HS-5 (cell line): Measurements from ENCODE around the gene MARCHF5.
"Not testable (repeated sequence)": the region's sequence is repeated elsewhere in the genome, so short reads cannot be mapped to it uniquely, and the experiment has no call there.

Experiments
- DNase-seq: peaks from one replicate; pipeline ENCODE4 v3.0.0-alpha.2; 2012; ENCODE audit warnings: low read depth

MARCHF5 gene

DNA sequence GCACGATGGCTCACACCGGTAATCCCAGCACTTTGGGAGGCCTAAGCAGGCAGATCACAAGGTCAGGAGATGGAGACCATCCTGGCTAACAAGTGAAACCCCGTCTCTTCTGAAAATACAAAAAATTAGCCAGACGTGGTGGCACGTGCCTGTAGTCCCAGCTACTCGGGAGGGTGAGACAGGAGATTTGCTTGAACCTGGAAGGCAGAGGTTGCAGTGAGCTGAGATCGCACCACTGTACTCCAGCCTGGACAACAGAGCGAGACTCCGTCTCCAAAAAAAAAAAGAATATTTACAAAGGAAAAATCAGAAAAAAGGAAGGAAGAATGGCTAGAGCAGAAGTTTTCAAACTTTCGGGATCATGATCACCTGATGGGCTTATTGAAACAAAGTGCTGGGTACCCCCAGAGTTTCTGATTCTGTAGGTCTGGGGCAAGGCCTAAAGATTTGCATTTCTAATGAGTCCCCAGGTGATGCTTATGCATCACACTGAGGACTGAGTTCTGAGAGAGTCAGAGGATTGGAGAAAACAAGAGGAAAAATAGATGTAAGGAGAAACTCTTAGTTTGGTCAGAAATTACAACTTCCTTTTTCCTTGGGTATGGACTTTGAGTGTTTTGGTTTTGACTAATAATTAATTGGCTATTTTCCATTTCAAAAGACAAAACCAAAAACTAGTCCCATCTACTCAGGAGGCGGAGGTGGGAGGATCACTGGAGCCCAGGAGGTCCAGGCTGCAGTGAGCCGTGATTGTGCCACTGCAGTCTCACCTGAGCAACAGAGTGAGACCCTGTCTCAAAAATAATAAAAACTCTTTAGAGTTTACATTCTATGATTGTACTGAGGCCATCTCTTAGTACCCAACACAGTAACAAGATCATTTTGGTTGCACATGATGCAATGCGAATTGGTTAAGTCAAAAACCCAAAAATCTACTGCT is 14.4 kb downstream of the MARCHF5 start:
- DNase-seq, result no peak

DNA sequence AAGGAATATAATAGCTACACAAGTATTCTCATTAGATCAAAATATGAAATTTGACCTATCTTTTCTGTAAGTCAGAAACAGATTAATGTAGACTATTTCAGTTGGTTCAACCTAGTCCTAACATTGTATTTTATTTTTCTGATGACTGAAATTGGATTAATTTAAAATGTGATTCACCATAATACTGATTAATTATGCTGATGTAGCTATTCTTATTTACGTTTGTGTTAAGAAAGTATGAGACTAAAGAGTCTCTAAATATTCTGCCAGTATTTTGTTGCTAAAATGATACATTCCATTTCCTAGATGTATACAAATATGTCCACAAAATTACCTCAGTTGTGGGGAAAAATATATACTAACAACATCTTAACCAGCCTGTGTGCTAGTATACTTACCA is 18.3 kb downstream of the MARCHF5 start:
- no peak for DNase-seq

DNA sequence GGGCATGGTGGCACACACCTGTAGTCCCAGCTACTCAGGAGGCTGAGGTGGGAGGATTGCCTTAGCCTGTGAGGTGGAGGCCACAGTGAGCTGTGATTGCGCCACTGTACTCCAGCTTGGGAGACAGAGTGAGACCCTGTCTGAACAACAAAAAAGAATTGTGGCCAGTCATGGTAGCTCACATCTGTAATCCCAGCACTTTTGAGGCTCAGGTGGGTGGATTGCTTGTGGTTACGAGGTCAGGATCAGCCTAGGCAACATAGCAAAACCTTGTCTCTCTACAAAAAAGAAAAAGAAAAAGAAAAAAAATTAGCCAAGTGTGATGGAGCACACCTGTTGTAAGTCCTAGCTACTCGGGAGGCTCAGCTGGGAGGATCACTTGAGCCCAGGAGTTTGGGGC is 22.8 kb downstream of the MARCHF5 start:
- no peak for DNase-seq

DNA sequence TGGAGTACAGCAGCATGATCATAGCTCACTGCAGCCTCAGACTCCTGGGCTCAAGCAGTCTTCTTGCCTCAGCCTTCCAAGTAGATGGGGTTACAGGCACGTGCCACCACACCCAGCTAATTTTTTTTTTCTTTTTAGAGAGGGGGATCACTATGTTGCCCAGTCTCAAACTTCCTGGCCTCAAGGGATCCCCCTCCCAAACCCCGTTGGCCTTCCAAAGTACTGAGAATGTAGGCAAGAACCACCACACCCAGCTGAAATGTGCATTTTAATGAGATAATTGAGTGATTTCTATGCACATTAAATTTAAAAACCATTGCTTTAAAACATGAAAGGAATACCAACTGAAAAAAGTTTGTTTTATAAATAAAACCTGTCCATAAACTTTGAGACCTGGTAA is 25.6 kb downstream of the MARCHF5 start:
- no peak for DNase-seq

DNA sequence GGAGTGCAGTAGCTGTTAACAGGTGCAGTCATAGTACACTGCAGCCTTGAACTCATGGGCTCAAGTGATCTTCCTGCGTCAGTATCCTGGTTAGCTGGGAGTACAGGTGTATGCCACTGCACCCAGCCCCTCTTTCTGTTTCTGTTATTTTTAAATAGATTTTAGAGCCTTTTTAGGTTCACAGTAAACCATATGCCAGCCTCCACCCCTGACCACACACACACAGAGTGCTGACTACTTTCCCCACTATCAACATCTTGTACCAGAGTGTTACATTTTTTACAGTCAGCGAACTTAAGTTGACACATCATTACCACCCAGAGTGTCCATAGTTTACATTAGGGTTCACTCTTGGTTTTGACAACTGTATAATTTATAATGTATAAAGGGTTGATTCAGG is 32.1 kb downstream of the MARCHF5 start:
- no peak for DNase-seq

DNA sequence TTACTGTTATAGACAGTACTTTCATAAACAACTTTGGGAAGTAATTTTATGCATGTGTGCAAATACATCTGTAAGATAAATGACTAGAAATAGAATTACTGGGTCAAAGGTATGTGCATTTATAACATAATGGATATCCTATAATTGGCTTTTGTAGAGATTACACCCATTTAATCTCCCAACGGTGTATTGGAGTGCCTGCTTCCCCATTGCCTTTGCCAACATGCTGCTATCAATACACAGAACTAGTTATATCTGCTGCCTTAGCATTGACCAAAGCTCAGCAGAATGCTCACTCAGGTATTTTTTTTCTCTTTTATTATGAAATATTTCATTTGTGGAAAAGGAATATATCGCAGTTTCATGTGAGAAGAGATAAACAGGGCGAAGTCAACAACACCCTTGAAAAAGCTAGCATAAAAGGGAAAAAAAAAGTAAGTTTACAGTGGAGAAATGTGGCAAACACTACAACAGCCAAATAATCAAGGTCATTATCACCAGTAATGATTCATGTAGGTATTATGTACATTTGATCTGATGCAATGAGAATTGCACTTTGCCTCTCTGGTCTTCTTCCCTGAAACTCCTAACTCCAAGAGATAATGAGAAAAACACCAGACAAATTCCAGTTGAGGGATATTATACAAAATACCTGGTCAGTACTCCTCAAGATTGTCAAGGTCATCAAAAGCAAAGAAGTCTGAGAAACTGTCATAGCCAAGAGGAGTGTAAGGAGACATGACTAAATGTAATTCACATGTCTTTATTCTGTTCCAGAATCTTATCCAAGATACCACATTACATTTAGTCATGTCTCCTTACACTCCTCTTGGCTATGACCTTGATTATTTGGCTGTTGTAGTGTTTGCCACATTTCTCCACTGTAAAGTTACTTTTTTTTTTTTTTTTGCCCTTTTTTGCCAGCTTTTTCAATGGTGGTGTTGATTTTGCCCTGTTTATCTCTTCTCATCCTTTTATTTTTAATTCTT is 36.8 kb downstream of the MARCHF5 start:
- no peak for DNase-seq

DNA sequence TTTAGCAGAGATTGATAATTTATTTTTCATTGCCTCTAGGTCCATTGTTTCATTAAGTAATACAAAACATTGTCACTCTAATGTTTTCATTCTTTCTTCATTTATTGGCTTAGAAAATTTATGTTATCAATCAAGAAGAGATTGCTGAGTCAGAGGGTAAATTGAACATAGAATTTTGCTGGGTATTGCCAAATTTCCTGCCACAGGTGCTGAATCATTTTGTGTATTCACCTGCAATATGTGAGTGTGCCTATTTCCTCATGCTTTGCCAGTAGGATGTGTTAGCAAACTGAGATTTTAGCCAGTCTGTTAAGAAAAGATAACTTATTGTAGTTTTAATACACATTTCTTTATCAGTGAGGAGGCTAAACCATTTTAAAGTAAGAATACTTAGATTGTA is 38.0 kb downstream of the MARCHF5 start:
- DNase-seq, result no peak

DNA sequence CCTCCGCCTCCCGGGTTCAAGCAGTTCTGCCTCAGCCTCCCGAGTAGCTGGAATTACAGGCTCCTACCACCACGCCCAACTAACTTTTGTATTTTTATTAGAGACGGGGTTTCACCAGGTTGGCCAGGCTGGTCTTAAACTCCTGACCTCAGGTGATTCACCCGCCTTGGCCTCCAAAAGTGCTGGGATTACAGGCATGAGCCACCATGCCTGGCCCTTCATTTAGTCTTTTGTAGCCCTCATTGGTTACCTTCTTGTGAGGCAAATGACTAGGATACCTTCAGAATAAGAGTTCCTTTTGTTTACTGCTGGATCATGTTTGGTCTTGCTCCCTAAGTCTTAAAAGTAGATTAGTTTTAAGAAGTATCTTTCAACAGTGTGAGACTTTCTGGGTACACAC is 39.0 kb downstream of the MARCHF5 start:
- not testable (repeated sequence) for DNase-seq

DNA sequence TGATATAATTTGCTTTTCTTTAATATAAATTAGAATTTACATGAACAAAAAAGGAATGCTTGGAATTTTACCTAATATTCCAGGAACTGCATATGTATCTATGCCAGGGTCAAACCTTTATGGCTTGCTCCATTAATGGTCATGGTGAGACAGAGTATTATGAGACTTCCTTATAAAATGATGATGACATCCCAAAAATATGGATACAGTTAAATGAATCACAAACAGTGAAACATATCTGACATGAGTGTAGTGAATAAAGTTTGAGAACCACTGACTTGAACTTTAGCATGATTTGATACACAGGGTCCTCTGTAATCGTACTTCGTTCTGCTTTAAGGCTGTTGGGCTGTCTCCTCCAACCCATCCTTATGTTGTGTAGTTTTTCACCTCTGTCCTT is 51.8 kb downstream of the MARCHF5 start:
- DNase-seq, result peak; percentile 43

DNA sequence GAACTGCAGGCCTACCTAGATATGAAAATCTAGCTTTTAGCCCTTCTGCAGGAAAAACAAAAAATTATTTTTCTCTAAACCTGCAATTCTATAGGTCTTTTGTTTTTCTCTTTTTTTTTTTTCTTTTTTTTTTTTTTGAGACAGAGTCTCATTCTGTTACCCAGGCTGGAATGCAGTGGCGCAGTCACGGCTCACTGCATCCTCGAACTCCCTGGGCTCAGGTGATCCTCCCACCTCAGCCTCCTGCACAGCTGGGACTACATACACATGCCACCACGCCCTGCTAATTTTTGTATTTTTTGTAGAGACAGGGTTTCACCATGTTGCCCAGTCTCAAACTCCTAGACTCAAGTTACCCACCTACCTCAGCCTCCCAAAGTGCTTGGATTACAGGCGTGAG is 54.6 kb downstream of the MARCHF5 start:
- DNase-seq, result not testable (repeated sequence)

DNA sequence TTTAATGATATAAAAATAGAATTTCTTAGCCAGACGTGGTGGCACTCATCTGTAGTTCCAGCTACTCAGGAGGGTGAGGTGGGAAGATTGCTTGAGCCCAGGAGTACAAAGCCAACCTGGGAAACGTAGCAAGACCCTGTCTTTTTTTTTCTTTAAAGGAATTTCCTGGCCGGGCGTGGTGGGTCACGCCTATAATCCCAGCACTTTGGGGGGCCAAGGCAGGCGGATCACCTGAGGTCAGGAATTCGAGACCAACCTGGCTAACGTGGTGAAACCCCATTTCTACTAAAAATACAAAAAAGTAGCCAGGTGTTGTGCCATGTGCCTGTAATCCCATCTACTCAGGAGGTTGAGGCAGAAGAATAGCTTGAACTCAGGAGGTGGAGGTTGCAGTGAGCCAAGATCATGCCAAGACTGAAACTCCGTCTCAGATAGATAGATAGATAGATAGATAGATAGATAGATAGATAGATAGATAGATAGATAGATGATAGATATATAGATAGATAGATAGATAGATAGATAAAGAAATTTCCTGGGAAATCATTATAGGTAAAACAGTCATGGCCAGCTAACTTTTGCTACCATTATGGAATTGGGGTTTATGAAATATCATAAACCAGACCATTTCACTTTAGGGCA is 56.2 kb downstream of the MARCHF5 start:
- not testable (repeated sequence) for DNase-seq

DNA sequence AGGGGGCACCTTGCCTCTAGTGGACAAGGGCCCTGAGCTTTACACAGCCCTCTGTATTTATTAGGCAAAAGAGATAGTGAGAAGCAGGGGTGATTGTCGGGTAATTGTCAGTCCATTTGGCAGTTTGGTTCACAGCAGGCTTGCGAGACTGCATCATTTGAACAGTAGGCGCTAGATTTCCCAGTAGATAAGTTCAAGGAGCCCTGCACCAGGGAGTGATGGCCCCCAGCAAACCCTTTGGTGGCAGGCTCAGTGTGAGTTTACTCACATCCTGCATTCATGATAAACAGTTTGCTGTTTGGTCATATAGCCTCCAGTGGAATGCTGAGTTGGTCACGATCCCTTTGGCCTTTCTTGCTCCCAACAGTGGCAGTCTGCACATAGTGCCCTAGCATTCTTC is 59.4 kb downstream of the MARCHF5 start:
- DNase-seq, result no peak

DNA sequence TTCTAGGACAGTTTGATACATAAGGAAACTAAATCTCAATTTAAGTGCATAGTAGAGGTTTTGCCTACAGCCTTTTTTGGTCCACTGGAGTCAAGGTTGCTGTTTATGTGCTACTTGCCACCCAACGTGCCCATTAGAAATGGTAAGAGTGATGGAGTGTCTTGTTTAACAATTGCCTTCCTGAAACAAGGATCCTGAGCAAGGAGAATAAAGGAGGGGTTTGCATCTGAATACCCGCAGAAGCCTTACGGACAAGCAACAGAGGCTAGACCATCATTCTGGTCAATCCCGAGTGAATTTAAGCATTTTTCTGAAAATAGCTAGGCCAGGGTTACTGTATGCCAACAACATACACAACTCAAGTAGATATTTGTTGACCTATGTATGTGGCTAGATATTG is 63.6 kb downstream of the MARCHF5 start:
- DNase-seq, result no peak

DNA sequence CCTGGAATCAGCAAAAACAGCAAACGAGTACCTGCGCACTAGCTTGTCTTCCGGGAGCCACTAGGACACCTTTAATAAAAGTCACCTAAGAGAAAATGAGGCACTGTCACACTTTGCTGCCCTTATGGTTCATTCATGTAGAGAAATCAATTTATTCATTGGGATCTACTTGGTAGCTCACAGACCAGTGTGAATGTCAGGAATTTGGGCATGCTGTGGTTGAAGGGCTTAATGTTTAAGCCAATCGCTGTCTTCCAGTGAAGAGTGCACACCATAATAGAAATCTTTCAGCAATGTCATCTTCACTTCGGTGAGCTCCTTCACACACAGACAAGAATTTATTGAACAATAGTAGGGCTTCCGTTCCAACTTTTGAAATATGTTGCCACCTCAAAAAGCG is 65.1 kb downstream of the MARCHF5 start:
- no peak for DNase-seq

DNA sequence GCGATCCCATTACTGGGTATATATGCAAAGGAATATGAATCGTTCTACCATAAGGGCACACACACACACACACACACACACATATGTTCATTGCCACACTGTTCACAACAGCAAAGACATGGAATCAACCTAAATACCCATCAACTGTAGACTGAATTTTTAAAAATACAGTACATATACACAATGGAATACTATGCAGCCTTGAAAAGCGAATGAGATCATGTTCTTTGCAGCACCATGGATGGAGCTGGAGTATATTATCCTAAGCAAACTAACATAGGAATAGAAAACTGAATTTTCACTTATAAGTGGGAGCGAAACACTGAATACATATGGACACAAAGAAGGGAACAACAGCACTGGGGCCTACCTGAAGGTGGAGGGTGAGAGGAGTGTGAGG is 72.5 kb downstream of the MARCHF5 start:
- no peak for DNase-seq

DNA sequence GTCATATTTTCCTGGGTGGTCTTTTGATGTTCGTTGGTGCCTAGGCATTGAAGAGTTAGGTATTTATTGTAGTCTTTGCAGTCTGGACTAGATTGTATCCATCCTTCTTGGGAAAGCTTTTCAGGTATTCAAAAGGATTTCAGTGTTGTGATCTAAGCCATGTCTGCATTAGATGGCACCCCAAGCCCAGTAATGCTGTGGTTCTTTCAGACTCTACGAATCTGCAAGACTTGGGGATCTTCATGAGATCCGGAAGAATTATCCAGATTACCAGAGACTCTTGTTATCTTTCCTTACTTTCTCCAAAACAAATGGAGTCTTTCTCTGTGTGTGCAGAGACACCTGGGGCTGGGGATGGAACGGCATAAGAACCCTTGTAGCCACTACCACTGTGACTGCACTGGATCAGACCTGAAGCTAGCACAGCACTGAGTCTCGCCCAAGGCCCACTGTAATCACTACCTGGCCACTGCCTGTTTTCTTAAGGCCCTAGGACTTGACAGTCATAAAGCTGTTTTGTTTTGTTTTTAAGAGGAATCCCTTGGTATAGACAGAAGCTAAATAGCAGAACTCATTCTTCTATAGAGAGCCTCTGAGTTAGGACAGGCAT is 75.5 kb downstream of the MARCHF5 start:
- no peak for DNase-seq

DNA sequence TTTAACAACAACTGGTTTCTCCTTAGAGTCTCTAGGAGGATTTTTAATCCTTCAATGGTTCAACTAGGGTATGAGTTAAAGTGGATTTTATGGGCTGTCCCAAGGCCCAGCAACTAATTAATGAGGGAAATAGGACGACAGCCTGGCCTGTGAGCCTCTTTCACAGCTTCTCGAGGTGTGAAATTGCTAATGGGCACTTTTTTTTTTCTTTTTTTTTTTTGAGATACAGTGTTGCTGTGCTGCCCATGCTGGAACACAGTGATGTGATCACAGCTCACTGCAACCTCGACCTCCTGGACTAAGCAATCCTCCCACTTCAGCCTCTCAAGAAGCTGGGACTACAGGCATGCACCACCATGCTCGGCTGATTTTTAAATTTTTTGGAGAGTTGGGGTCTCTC is 87.0 kb downstream of the MARCHF5 start:
- DNase-seq, result no peak

DNA sequence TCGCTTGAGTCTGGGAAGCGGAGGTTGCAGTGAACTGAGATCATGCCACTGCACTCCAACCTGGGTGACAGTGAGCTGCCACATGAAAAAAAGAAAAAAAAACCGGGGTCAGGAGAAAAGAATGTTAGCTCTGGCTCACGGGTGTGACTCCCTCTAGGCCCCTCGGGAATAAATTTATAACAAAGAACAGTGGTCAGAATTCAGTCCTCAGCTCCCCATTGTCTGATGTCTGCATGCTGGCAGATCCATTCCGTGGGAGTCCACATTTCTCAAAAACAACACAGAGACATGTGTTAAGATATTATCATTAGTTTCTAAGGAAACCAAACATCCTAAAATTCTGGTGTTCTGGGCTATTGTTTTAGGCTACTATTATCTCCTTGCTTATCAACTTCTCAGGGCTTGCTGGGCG is 90.6 kb downstream of the MARCHF5 start:
- DNase-seq, result no peak

DNA sequence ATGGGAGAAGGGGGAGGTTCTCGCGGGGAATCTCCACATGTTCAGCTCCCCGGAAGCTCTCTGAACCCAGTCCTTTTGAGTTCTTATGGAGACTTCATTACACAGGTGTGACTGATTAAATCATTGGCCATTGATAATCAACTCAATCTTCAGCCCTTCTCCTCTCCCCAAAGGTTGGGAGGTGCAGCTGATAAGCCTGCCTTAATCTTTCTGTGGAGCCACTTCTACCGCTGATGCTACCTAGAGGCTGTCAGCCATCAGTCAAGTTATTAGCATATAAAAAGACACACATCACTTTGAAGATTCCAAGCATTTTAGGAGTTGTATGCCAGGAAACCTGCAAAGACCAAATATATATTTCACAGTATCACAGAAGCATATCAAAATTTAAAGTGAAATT is 91.7 kb downstream of the MARCHF5 start:
- DNase-seq, result no peak

DNA sequence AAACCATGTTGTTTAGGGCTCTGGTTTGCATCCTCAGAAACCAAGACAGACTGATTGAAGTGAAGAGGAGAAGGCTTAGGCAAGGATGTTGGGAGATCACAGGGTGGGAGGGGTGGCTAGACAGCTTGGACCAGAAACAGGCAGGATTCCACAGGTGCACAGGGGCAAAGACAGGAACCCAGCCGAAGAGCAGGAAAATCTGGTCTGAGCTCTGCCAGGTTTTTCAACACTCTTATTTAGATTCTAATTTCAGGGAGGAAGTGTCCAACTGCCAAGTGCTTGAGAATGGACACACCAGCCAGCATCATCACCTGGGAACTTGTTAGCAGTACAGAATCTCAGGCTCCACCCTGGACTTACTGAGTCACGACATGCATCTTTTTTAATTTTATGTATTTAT is 93.8 kb downstream of the MARCHF5 start:
- DNase-seq, result no peak

DNA sequence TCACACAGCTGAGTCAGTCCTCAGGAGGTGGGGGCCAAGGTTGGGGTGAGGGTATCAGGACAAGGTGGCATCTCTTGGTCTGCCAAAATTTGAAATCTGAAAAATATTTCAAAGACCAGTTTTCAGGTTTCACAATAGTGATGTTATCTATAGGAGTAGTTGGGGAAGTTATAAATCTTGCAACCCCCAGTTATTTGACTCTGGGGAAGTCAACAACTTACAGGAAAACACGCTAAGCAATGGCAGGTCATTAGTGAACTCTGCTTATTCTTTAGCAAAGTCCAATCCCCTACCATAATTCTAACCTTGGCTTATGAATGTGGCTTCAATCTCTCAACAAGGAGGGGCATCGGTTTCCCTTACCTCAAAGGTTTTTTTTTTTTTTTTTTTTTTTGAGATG is 94.9 kb downstream of the MARCHF5 start:
- no peak for DNase-seq
